Osteocyte (in vitro differentiated cells): Measurements from ENCODE around the gene SUPT20H. TPM values are rescaled to one million over a fixed set of nuclear protein-coding genes. Genes with fewer than 3 reads are reported as not detected.

ENCODE experiments used
- DNase-seq: peaks from one replicate; pipeline ENCODE4 v3.0.0; 2021; ENCODE audit warnings: mixed read lengths; ENCODE audit not compliant: unreplicated experiment; ENCODE audit errors: extremely low spot score
- H3K27ac Mint-ChIP-seq: one replicate; pipeline ENCODE4 v1.8.0; 2021; ENCODE audit warnings: mild to moderate bottlenecking, mixed read lengths; ENCODE audit not compliant: unreplicated experiment
- H3K27me3 Mint-ChIP-seq: one replicate; pipeline ENCODE4 v1.8.0; 2021; ENCODE audit warnings: mixed read lengths; ENCODE audit not compliant: unreplicated experiment
- H3K36me3 Mint-ChIP-seq: one replicate; pipeline ENCODE4 v1.8.0; 2021; ENCODE audit warnings: mixed read lengths; ENCODE audit not compliant: unreplicated experiment
- H3K4me1 Mint-ChIP-seq: one replicate; pipeline ENCODE4 v1.8.0; 2021; ENCODE audit warnings: mixed read lengths; ENCODE audit not compliant: unreplicated experiment
- H3K4me3 Mint-ChIP-seq: one replicate; pipeline ENCODE4 v1.8.0; 2021; ENCODE audit warnings: mild to moderate bottlenecking, moderate library complexity, mixed read lengths; ENCODE audit not compliant: unreplicated experiment
- H3K9me3 Mint-ChIP-seq: one replicate; pipeline ENCODE4 v1.8.0; 2021; ENCODE audit warnings: mixed read lengths; ENCODE audit not compliant: unreplicated experiment
- CTCF ChIP-seq: fragments of 200-600 bp; sonication (generic); IDR thresholded peaks from 2 replicates; pipeline ENCODE4 v1.5.0; 2021; ENCODE audit warnings: antibody characterized with exemption, mild to moderate bottlenecking, moderate library complexity
- total RNA-seq: library from RNA; stranded (reverse); gene quantifications from 2 replicates; pipeline ENCODE4 v1.2.1, GENCODE V29; 2021

The SUPT20H gene
- total RNA-seq, 1 donor from 2014 or later, result 65.4 TPM

- no peak overlapping the region for H3K27ac Mint-ChIP-seq
- peaks cover 2% of the 10 kb centered on the region for H3K4me1 Mint-ChIP-seq
- peaks cover 34% of the 10 kb centered on the region for H3K36me3 Mint-ChIP-seq
- H3K27me3 Mint-ChIP-seq, result no peaks in the 10 kb centered on the region
- DNase-seq, result no peak
- no peak for TF ChIP-seq CTCF
- H3K4me3 Mint-ChIP-seq, result no peak overlapping the region
- no peaks in the 10 kb centered on the region for H3K9me3 Mint-ChIP-seq
These were observed 11.6 kb downstream of the SUPT20H start for GRCh38 chr13:37047846-37048245.

- peaks cover 34% of the 10 kb centered on the region for H3K36me3 Mint-ChIP-seq
- H3K27me3 Mint-ChIP-seq, result no peaks in the 10 kb centered on the region
- TF ChIP-seq CTCF, result no peak
- DNase-seq, result no peak
- peaks cover 2% of the 10 kb centered on the region for H3K4me1 Mint-ChIP-seq
- H3K9me3 Mint-ChIP-seq, result no peaks in the 10 kb centered on the region
- H3K27ac Mint-ChIP-seq, result no peak overlapping the region
- H3K4me3 Mint-ChIP-seq, result no peak overlapping the region
These were observed 12.5 kb downstream of the SUPT20H start for GRCh38 chr13:37047032-37047431.

- TF ChIP-seq CTCF, result no peak
- Mint-ChIP-seq H3K27ac (no peak overlapping the region), H3K27me3 (no peaks in the 10 kb centered on the region), H3K4me1 (no peaks in the 10 kb centered on the region), H3K9me3 (no peaks in the 10 kb centered on the region), H3K36me3 (peaks cover 41% of the 10 kb centered on the region), H3K4me3 (no peak overlapping the region)
- DNase-seq, result no peak
These were observed 13.4 kb downstream of the SUPT20H start for GRCh38 chr13:37046062-37046461.

GRCh38 chr13:37040789-37041188 is 18.7 kb downstream of the SUPT20H start:
- no peak overlapping the region for H3K27ac Mint-ChIP-seq
- no peak overlapping the region for H3K4me3 Mint-ChIP-seq
- H3K27me3 Mint-ChIP-seq, result no peaks in the 10 kb centered on the region
- no peak for DNase-seq
- no peak for TF ChIP-seq CTCF
- no peaks in the 10 kb centered on the region for H3K4me1 Mint-ChIP-seq
- peaks cover 52% of the 10 kb centered on the region for H3K36me3 Mint-ChIP-seq
- no peaks in the 10 kb centered on the region for H3K9me3 Mint-ChIP-seq

GRCh38 chr13:37039896-37040295 is 19.6 kb downstream of the SUPT20H start:
- no peak for TF ChIP-seq CTCF
- Mint-ChIP-seq H3K4me1 (no peaks in the 10 kb centered on the region), H3K9me3 (no peaks in the 10 kb centered on the region), H3K27ac (no peak overlapping the region), H3K4me3 (no peak overlapping the region), H3K27me3 (no peaks in the 10 kb centered on the region), H3K36me3 (peaks cover 56% of the 10 kb centered on the region)
- DNase-seq, result no peak
